Esophagus squamous epithelium (tissue), 4 donors: ENCODE results near the gene M6PR.

Experiments used
- CTCF ChIP-seq, 6 experiments: fragments of 450-650 bp in 4 of 6; fragments of 200-600 bp in 2 of 6; sonication (generic) in 2 of 6; IDR thresholded peaks; one replicate each; pipeline ENCODE4 v1.5.1; 2016 to 2019; ENCODE audit warnings: antibody characterized with exemption in 6 of 6, mild to moderate bottlenecking in 4 of 6, moderate library complexity in 4 of 6
- POLR2A ChIP-seq, 4 donors: fragments of 450-650 bp; IDR thresholded peaks; one replicate each; pipeline ENCODE4 v1.6.1; 2017; ENCODE audit warnings: antibody characterized with exemption in 4 of 4, mild to moderate bottlenecking in 4 of 4, moderate library complexity in 3 of 4

- TF ChIP-seq CTCF (IDR thresholded peaks at IDR 0.05) (no peak), POLR2A (IDR thresholded peaks at IDR 0.05) (no peak)
Observed at GRCh38 chr12:8980137-8980536, 30.7 kb upstream of the M6PR start.
